Epithelial cell of proximal tubule (primary cell): ENCODE measurements around the gene TAS2R14. TPM values are rescaled to one million over a fixed set of nuclear protein-coding genes. Genes with fewer than 3 reads are reported as not detected.

Source experiments
- DNase-seq: peaks from one replicate; pipeline ENCODE4 v3.0.0-alpha.2; 2011; ENCODE audit warnings: low read depth
- H3K4me3 ChIP-seq: 2 replicates; pipeline ENCODE4 v1.5.1; 2011; ENCODE audit warnings: low read depth, mild to moderate bottlenecking, low read length
- total RNA-seq: library from RNA; depleted of rRNA; stranded (reverse); fragments of >200 nt; gene quantifications from 2 replicates; pipeline ENCODE4 v1.2.3, GENCODE V29; 2015
- TF ChIP-seq, protein P1 (sequence below): conservative IDR thresholded peaks from 2 replicates; pipeline ENCODE4 v1.5.1; 2012; ENCODE audit warnings: low read depth, mild to moderate bottlenecking, low read length

Gene TAS2R14
- total RNA-seq, 1 donor from 2014 or later, result 0.06 TPM

DNA sequence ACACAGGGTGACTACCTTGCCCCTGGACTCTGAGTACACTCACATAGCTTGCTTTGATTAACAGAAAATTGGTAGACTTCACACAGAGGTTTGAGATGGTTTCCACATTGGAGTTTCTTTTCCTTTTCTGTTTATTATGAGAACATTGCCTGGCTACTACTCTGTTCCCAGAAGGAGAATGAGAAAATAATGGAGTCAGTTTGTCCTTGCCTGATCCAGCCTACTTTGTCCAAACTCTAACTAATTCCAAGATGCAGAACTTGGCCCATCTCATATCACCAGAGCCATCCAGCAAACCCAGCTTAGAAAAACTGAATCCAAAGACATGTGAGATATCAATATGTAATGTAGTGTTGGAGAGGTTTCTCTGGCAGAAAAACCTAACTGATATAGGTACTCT, 27.3 kb upstream of the TAS2R14 start:
- TF ChIP-seq, protein P1, sequence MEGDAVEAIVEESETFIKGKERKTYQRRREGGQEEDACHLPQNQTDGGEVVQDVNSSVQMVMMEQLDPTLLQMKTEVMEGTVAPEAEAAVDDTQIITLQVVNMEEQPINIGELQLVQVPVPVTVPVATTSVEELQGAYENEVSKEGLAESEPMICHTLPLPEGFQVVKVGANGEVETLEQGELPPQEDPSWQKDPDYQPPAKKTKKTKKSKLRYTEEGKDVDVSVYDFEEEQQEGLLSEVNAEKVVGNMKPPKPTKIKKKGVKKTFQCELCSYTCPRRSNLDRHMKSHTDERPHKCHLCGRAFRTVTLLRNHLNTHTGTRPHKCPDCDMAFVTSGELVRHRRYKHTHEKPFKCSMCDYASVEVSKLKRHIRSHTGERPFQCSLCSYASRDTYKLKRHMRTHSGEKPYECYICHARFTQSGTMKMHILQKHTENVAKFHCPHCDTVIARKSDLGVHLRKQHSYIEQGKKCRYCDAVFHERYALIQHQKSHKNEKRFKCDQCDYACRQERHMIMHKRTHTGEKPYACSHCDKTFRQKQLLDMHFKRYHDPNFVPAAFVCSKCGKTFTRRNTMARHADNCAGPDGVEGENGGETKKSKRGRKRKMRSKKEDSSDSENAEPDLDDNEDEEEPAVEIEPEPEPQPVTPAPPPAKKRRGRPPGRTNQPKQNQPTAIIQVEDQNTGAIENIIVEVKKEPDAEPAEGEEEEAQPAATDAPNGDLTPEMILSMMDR, result no peak

DNA sequence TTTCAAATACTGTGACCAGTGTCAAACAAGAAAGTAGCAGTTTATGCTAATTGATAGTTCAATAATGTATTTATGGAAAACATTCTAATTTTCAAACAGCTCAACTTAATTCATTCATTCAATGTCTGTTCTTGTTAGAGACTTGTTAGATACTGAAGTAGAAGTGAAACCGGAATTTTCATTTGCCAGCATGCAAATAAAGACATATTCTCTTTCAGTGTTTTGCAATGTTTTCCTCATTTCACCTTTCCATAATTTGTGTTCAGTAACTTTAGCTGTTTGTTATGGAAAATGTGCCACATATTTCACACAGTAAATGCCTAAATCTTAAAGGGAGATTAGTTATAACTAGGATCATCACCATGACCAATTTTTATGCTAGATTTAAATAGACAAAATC, 26.4 kb upstream of the TAS2R14 start:
- TF ChIP-seq, protein P1, result no peak
- no peak overlapping the region for H3K4me3 ChIP-seq
- DNase-seq, result no peak

More for the DNA sequence above, 27.3 kb upstream of the TAS2R14 start:
- no peak for DNase-seq
- H3K4me3 ChIP-seq, result no peak overlapping the region

DNA sequence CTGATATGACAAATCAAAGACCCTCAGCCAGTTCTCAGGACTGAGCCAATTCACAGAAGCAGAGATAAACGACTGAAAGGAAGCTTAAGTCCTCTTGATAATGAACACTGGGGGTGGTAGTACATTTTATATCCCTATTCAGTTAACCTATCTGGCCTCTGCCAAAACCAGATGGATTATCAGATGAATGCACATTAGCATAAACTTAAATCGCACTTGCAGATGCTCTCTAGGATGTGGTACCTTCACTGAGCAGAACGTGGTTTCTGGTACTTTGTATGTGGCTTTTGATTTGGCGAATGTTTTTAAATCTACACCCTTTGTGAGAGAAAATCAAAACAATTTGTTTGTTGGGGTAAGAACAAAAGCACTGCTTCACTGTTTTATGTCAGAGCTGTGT, 21.1 kb upstream of the TAS2R14 start:
- TF ChIP-seq, protein P1, result no peak
- no peak for DNase-seq
- H3K4me3 ChIP-seq, result no peak overlapping the region

DNA sequence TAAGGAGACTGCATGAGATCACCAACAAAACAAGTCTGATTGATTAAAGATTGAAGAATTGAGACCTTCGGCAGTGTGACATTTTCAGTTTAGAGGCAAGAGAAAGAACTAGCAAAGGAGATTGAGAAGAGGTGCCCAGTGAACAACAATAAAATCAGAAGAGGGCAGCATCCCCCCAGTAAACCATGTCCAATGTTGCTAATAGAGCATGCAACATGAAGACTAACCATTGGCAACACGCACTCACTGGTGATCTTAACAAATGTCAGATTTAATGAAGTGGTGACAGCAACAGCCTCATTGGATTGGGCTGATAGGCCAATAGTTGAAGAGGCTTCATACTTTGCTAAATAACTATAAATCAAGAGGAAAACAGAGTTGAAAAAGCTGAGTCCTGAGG, 20.7 kb upstream of the TAS2R14 start:
- no peak overlapping the region for H3K4me3 ChIP-seq
- TF ChIP-seq, protein P1, result no peak
- DNase-seq, result no peak

DNA sequence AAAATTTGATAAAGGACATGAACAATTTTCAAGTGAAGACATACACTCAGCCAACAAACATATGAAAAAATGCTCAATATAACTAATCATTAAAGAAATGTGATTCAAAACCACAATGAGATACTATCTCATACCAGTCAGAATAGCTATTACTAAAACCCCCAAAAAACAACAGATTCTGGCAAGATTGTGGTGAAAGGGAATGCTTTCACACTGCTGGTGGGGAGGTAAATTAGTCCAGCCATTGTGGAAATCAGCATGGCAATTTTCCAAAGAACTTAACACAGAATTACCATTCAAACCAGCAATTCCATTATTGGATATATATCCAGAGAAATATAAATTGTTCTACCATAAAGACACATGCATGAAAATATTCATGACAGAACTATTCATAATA, 18.7 kb upstream of the TAS2R14 start:
- DNase-seq, result no peak
- TF ChIP-seq, protein P1, result no peak
- H3K4me3 ChIP-seq, result no peak overlapping the region

DNA sequence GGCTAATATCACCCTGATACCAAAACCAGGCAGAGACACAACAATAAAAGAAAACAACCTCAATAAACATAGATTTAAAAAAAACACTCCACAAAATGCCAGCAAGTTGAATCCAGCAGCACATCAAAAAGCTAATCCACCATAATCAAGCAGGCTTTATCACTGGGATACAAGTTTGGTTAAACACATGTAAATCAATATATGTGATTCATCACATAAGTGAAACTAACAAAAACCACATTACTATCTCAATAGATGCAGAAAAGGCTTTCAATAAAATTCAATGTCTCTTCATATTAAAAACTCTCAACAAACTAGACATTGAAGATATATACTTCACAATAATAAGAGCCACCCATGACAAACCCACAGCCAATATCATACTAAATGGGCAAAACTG, 17.0 kb upstream of the TAS2R14 start:
- no peak overlapping the region for H3K4me3 ChIP-seq
- TF ChIP-seq, protein P1, result no peak
- DNase-seq, result no peak

DNA sequence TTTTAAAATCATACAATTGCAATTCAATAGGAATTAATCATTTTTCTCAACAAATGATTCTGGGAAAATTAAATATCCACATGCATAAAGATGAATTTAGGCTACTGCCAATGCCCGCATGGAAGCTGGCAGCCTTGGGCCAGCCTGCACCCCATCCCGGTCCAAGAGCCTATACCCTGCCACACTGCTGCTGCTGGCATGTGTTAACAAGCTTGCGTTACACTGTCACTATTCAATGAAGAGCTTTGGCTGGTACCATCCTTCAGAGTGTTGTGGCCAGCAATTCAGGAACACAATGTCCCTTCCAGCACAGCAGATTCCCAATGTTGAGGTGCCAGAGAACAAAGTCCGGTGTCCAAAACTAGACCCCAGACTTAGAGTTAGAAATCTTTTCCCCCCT, 13.6 kb upstream of the TAS2R14 start:
- DNase-seq, result no peak
- TF ChIP-seq, protein P1, result no peak
- H3K4me3 ChIP-seq, result no peak overlapping the region
